ENCODE measurements around the gene NTRK3.

GRCh38 chr15:88276821-88277410 is 20.4 kb upstream of the NTRK3 start:
- TF ChIP-seq EZH2 (IDR thresholded peaks at IDR 0.05; ENCODE audit: low read length) (no peak), CTCF (optimal IDR thresholded peaks at IDR 0.05 in 1 of 3, IDR thresholded peaks at IDR 0.05 in 1 of 3, conservative IDR thresholded peaks at IDR 0.05 in 1 of 3; ENCODE audit: extremely low read depth in 1 of 3, insufficient read depth in 2 of 3, low read length in 3 of 3) (no peak)
